H9 (cell line): Measurements from ENCODE around the gene RRAGC. TPM values are rescaled to one million over a fixed set of nuclear protein-coding genes. Genes with fewer than 3 reads are reported as not detected.

Experiments
- DNase-seq: peaks from one replicate; pipeline ENCODE4 v3.0.0-alpha.2; 2017
- H2AFZ ChIP-seq: one replicate; pipeline ENCODE4 v1.6.1; 2013; ENCODE audit warnings: mild to moderate bottlenecking, low read length, control low read depth, moderate library complexity
- H2AK5ac ChIP-seq: 2 replicates; pipeline ENCODE4 v1.6.1; 2013; ENCODE audit warnings: low read length, control low read depth, mixed read lengths; ENCODE audit not compliant: insufficient read length
- H2BK120ac ChIP-seq: one replicate; pipeline ENCODE4 v1.6.1; 2013; ENCODE audit warnings: low read depth, mild to moderate bottlenecking, low read length, control low read depth, inconsistent platforms; ENCODE audit not compliant: poor library complexity, severe bottlenecking
- H2BK12ac ChIP-seq: 2 replicates; pipeline ENCODE4 v1.6.1; 2013; ENCODE audit warnings: low read length, control low read depth, mixed read lengths, low read depth; ENCODE audit not compliant: insufficient read length
- H2BK15ac ChIP-seq: 2 replicates; pipeline ENCODE4 v1.6.1; 2013; ENCODE audit warnings: low read depth, low read length, control low read depth
- H2BK20ac ChIP-seq: one replicate; pipeline ENCODE4 v1.6.1; 2013; ENCODE audit warnings: low read depth, mild to moderate bottlenecking, low read length, control low read depth, inconsistent platforms; ENCODE audit not compliant: poor library complexity, severe bottlenecking
- H2BK5ac ChIP-seq: 2 replicates; pipeline ENCODE4 v1.6.1; 2013; ENCODE audit warnings: low read length, control low read depth, mixed read lengths; ENCODE audit not compliant: insufficient read length
- H3K14ac ChIP-seq: 2 replicates; pipeline ENCODE4 v1.6.1; 2013; ENCODE audit warnings: low read length, control low read depth; ENCODE audit not compliant: insufficient read depth
- H3K18ac ChIP-seq: 2 replicates; pipeline ENCODE4 v1.6.1; 2013; ENCODE audit warnings: low read depth, mild to moderate bottlenecking, mixed read lengths, low read length, control low read depth; ENCODE audit not compliant: insufficient read length
- H3K23ac ChIP-seq: 2 replicates; pipeline ENCODE4 v1.6.1; 2013; ENCODE audit warnings: low read length, control low read depth, mixed read lengths, low read depth; ENCODE audit not compliant: insufficient read length
- H3K23me2 ChIP-seq: 2 replicates; pipeline ENCODE4 v1.6.1; 2013; ENCODE audit warnings: low read depth, mild to moderate bottlenecking, mixed read lengths, low read length, control low read depth; ENCODE audit not compliant: insufficient read length, poor library complexity, severe bottlenecking
- H3K27ac ChIP-seq: 2 replicates; pipeline ENCODE4 v1.5.1; 2013; ENCODE audit warnings: low read length, control low read depth, mixed read lengths, low read depth; ENCODE audit not compliant: insufficient read length
- H3K27me3 ChIP-seq: 2 replicates; pipeline ENCODE4 v1.6.1; 2013; ENCODE audit warnings: low read length, control low read depth, inconsistent platforms; ENCODE audit not compliant: insufficient read depth
- H3K4ac ChIP-seq: 2 replicates; pipeline ENCODE4 v1.6.1; 2013; ENCODE audit warnings: low read depth, mild to moderate bottlenecking, control low read depth, inconsistent platforms, low read length, moderate library complexity
- H3K4me1 ChIP-seq: 2 replicates; pipeline ENCODE4 v1.6.1; 2013; ENCODE audit warnings: low read length, control low read depth, inconsistent platforms; ENCODE audit not compliant: insufficient read depth
- H3K4me2 ChIP-seq: 2 replicates; pipeline ENCODE4 v1.6.1; 2013; ENCODE audit warnings: low read length, control low read depth, mixed read lengths; ENCODE audit not compliant: insufficient read length, insufficient read depth
- H3K56ac ChIP-seq: 2 replicates; pipeline ENCODE4 v1.6.1; 2013; ENCODE audit warnings: low read depth, mild to moderate bottlenecking, mixed read lengths, low read length, control low read depth; ENCODE audit not compliant: insufficient read length
- H3K79me1 ChIP-seq: 2 replicates; pipeline ENCODE4 v1.6.1; 2013; ENCODE audit warnings: low read depth, mild to moderate bottlenecking, moderate library complexity, low read length, control low read depth, inconsistent platforms; ENCODE audit not compliant: insufficient read depth, poor library complexity, severe bottlenecking
- H3K79me2 ChIP-seq: 2 replicates; pipeline ENCODE4 v1.6.1; 2013; ENCODE audit warnings: low read length, control low read depth, inconsistent platforms; ENCODE audit not compliant: insufficient read depth
- H3K9ac ChIP-seq: 2 replicates; pipeline ENCODE4 v1.6.1; 2013; ENCODE audit warnings: low read length, control low read depth, mixed read lengths; ENCODE audit not compliant: insufficient read length; ENCODE audit errors: extremely low read depth
- H3K9me3 ChIP-seq: one replicate; pipeline ENCODE4 v1.6.1; 2013; ENCODE audit warnings: low read depth, low read length, inconsistent platforms; ENCODE audit not compliant: control insufficient read depth
- H3T11ph ChIP-seq: one replicate; pipeline ENCODE4 v1.6.1; 2013; ENCODE audit warnings: mild to moderate bottlenecking, low read length, control low read depth, inconsistent platforms
- H4K20me1 ChIP-seq: one replicate; pipeline ENCODE4 v1.6.1; 2013; ENCODE audit not compliant: control insufficient read depth, insufficient read length, insufficient read depth
- H4K5ac ChIP-seq: 2 replicates; pipeline ENCODE4 v1.6.1; 2013; ENCODE audit warnings: low read depth, mild to moderate bottlenecking, mixed read lengths, low read length, control low read depth; ENCODE audit not compliant: insufficient read length
- H4K8ac ChIP-seq: replicated peaks from 2 replicates; pipeline ENCODE4 v1.6.1; 2013; ENCODE audit warnings: low read length, control low read depth, mixed read lengths, low read depth; ENCODE audit not compliant: insufficient read length
- H4K91ac ChIP-seq: 2 replicates; pipeline ENCODE4 v1.6.1; 2013; ENCODE audit warnings: low read depth, mild to moderate bottlenecking, moderate library complexity, mixed read lengths, low read length, control low read depth; ENCODE audit not compliant: insufficient read length
- H3K27ac Mint-ChIP-seq, 3 experiments: 2 replicates in 2 of 3; 3 replicates in 1 of 3; pipeline ENCODE4 v1.8.0; 2020 to 2021; ENCODE audit warnings: mixed read lengths in 3 of 3, mild to moderate bottlenecking in 1 of 3, moderate library complexity in 1 of 3
- H3K27me3 Mint-ChIP-seq: 2 replicates; pipeline ENCODE4 v1.8.0; 2021; ENCODE audit warnings: low read depth, mild to moderate bottlenecking, moderate library complexity, mixed read lengths
- H3K36me3 Mint-ChIP-seq, 3 experiments: 2 replicates in 2 of 3; 3 replicates in 1 of 3; pipeline ENCODE4 v1.8.0; 2020 to 2021; ENCODE audit warnings: low read depth in 3 of 3, mixed read lengths in 3 of 3; ENCODE audit not compliant: insufficient read depth in 1 of 3
- H3K4me1 Mint-ChIP-seq, 2 experiments: 2 replicates each; pipeline ENCODE4 v1.8.0; 2020; ENCODE audit warnings: mixed read lengths in 2 of 2
- H3K4me3 Mint-ChIP-seq, 2 experiments: 2 replicates in 1 of 2; 3 replicates in 1 of 2; pipeline ENCODE4 v1.8.0; 2020 to 2021; ENCODE audit warnings: mild to moderate bottlenecking in 2 of 2, mixed read lengths in 2 of 2, moderate library complexity in 1 of 2
- H3K9me3 Mint-ChIP-seq, 2 experiments: 2 replicates in 1 of 2; 3 replicates in 1 of 2; pipeline ENCODE4 v1.8.0; 2020; ENCODE audit warnings: mild to moderate bottlenecking in 2 of 2, mixed read lengths in 2 of 2, moderate library complexity in 1 of 2
- WGBS: extraction: QIAGEN DNeasy Blood & Tissue Kit; methylation state at CpG from one replicate; pipeline ENCODE4 v1.1.7; 2013; ENCODE audit warnings: missing lambda C conversion rate, low lambda C conversion rate, mixed read lengths; ENCODE audit not compliant: insufficient read length; ENCODE audit errors: extremely low coverage; 5-methylcytosine and 5-hydroxymethylcytosine counted together
- total RNA-seq: library from RNA; stranded (reverse); gene quantifications from 2 replicates; pipeline ENCODE4 v1.2.1, GENCODE V29; 2021
- TF ChIP-seq, protein P1 (sequence below): fragments of 200-600 bp; sonication (generic); conservative IDR thresholded peaks from 3 replicates; pipeline ENCODE4 v1.8.0; 2021; ENCODE audit warnings: antibody characterized with exemption, mild to moderate bottlenecking

Gene RRAGC
- total RNA-seq, 1 experiment from 2014 or later, result 17.9 TPM

DNA sequence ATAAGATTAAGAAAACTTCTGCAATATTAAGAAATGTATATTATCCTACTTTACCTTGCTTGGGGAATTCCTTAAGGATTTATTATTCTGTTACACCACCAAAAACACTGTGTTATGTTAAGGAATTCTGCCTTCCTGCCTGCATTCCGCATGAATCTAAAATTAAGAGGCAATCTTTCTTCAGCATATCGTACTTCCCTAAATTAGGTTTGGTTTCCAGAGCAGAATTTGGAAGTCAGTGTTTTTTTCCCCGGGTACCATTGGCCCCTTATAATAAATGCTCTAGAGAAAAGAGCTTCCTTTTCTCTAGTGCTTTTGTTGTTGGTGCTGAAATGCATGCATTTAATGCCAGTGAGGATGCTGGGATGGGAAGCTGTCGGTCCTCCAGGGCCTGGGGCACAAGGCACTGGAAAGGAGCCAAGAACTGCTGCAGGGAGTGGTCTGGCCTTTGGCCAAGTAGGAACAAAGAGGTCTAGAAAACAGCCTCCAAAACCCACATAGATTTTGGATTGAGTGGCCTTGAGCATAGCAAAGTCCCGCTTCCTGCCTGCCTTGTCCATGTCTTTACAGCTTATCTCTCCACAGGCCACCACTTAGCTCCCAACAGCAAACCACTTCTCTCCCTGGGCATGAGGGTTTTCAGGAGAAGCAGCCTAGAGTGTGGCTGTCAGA lies 69.9 kb downstream of the RRAGC start:
- Histone ChIP-seq H3K23ac (no peak overlapping the region), H3K9me3 (no peaks in the 10 kb centered on the region), H3T11ph (no peak overlapping the region), H3K27me3 (no peaks in the 10 kb centered on the region), H3K27ac (no peak overlapping the region), H2BK5ac (no peak overlapping the region), H3K4me2 (no peak overlapping the region), H3K23me2 (no peaks in the 10 kb centered on the region), H2AK5ac (no peak overlapping the region), H3K4ac (no peak overlapping the region), H3K9ac (no peak overlapping the region), H4K91ac (no peak overlapping the region), H3K14ac (no peak overlapping the region), H2AFZ (no peak overlapping the region), H4K20me1 (no peaks in the 10 kb centered on the region), H3K79me2 (no peaks in the 10 kb centered on the region), H2BK120ac (no peak overlapping the region), H3K79me1 (no peaks in the 10 kb centered on the region), H3K18ac (no peak overlapping the region), H3K4me1 (peaks cover 4% of the 10 kb centered on the region; the same call in 1 of the 2 replicates), H2BK12ac (no peak overlapping the region), H4K8ac (no peak overlapping the region), H4K5ac (no peak overlapping the region), H3K56ac (no peak overlapping the region), H2BK20ac (no peak overlapping the region), H2BK15ac (no peak overlapping the region)
- H3K4me1 Mint-ChIP-seq, result peaks cover 31 to 41% of the 10 kb centered on the region in 2 experiments
- no peak for DNase-seq
- no CpG with 5 or more reads among the region's 5 CpGs for WGBS
- H3K27ac Mint-ChIP-seq, result no peak overlapping the region
- H3K36me3 Mint-ChIP-seq, result no peaks in the 10 kb centered on the region
- peaks cover 2 to 8% of the 10 kb centered on the region in 2 experiments; a peak in 3 of 5 replicates for H3K9me3 Mint-ChIP-seq
- TF ChIP-seq, protein P1, sequence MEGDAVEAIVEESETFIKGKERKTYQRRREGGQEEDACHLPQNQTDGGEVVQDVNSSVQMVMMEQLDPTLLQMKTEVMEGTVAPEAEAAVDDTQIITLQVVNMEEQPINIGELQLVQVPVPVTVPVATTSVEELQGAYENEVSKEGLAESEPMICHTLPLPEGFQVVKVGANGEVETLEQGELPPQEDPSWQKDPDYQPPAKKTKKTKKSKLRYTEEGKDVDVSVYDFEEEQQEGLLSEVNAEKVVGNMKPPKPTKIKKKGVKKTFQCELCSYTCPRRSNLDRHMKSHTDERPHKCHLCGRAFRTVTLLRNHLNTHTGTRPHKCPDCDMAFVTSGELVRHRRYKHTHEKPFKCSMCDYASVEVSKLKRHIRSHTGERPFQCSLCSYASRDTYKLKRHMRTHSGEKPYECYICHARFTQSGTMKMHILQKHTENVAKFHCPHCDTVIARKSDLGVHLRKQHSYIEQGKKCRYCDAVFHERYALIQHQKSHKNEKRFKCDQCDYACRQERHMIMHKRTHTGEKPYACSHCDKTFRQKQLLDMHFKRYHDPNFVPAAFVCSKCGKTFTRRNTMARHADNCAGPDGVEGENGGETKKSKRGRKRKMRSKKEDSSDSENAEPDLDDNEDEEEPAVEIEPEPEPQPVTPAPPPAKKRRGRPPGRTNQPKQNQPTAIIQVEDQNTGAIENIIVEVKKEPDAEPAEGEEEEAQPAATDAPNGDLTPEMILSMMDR, result no peak
- peaks cover 21% of the 10 kb centered on the region for H3K27me3 Mint-ChIP-seq
- no peak overlapping the region for H3K4me3 Mint-ChIP-seq
